ENCODE measurements around the gene KCNH6. TPM values are rescaled to one million over a fixed set of nuclear protein-coding genes. Genes with fewer than 3 reads are reported as not detected.

KCNH6 gene
- total RNA-seq, 1 donor from 2014 or later: not detected

GRCh38 chr17:63544467-63545301 is 21.5 kb downstream of the KCNH6 start:
- no peak for ATAC-seq
- DNase-seq: no peak
- intact Hi-C loops (cut with micrococcal nuclease): no loop called here

GRCh38 chr17:63546308-63547082 is 23.3 kb downstream of the KCNH6 start:
- ATAC-seq (no peak), DNase-seq (no peak)
- intact Hi-C loops (cut with micrococcal nuclease): no loop called here

GRCh38 chr17:63547083-63547523 is 23.9 kb downstream of the KCNH6 start:
- DNase-seq (no peak), ATAC-seq (no peak)
- intact Hi-C loops (cut with micrococcal nuclease): no loop called here

GRCh38 chr17:63549289-63549945 is 26.3 kb downstream of the KCNH6 start:
- ATAC-seq (peak; percentile 36), DNase-seq (no peak)
- intact Hi-C loops (cut with micrococcal nuclease): no loop called here

GRCh38 chr17:63549946-63550816 is 27.0 kb downstream of the KCNH6 start, which contains the start of gene DCAF7:
DCAF7 (plus strand) TSS chr17:63550477; CDS start chr17:63550678, 201 bp downstream.
- intact Hi-C loops (cut with micrococcal nuclease): no loop called here
- DNase-seq (peak; percentile 98), ATAC-seq (peak; percentile 99)

GRCh38 chr17:63550817-63551639 is 27.9 kb downstream of the KCNH6 start:
- DNase-seq (no peak), ATAC-seq (peak; percentile 5)
- intact Hi-C loops (cut with micrococcal nuclease): no loop called here

- DNase-seq (no peak), ATAC-seq (no peak)
- intact Hi-C loops (cut with micrococcal nuclease): no loop called here
Observed at GRCh38 chr17:63552211-63552610, 29.1 kb downstream of the KCNH6 start.

GRCh38 chr17:63555500-63556156 is 32.5 kb downstream of the KCNH6 start:
- DNase-seq: no peak
- peak; percentile 66 for ATAC-seq
- intact Hi-C loops (cut with micrococcal nuclease): no loop called here

GRCh38 chr17:63557416-63557815 is 34.3 kb downstream of the KCNH6 start:
- intact Hi-C loops (cut with micrococcal nuclease): no loop called here
- DNase-seq (no peak), ATAC-seq (no peak)

GRCh38 chr17:63558441-63558840 is 35.3 kb downstream of the KCNH6 start:
- no peak for ATAC-seq
- no peak for DNase-seq
- intact Hi-C loops (cut with micrococcal nuclease): no loop called here

- ATAC-seq: no peak
- intact Hi-C loops (cut with micrococcal nuclease): no loop called here
- no peak for DNase-seq
Observed at GRCh38 chr17:63561819-63562218, 38.7 kb downstream of the KCNH6 start.

- intact Hi-C loops (cut with micrococcal nuclease): no loop called here
- DNase-seq: no peak
- no peak for ATAC-seq
Observed at GRCh38 chr17:63563339-63563738, 40.2 kb downstream of the KCNH6 start.

GRCh38 chr17:63564562-63564961 is 41.4 kb downstream of the KCNH6 start:
- ATAC-seq (no peak), DNase-seq (no peak)
- intact Hi-C loops (cut with micrococcal nuclease): no loop called here

GRCh38 chr17:63567229-63567628 is 44.1 kb downstream of the KCNH6 start:
- ATAC-seq (no peak), DNase-seq (no peak)
- intact Hi-C loops (cut with micrococcal nuclease): no loop called here

- intact Hi-C loops (cut with micrococcal nuclease): no loop called here
- no peak for DNase-seq
- ATAC-seq: no peak
Observed at GRCh38 chr17:63568563-63568962, 45.4 kb downstream of the KCNH6 start.

GRCh38 chr17:63571632-63572310 is 48.6 kb downstream of the KCNH6 start:
- ATAC-seq (no peak), DNase-seq (no peak)
- intact Hi-C loops (cut with micrococcal nuclease): no loop called here

- DNase-seq (no peak), ATAC-seq (no peak)
- intact Hi-C loops (cut with micrococcal nuclease): no loop called here
Observed at GRCh38 chr17:63573634-63574033, 50.5 kb downstream of the KCNH6 start.
